K562 (cell line): ENCODE measurements around the gene KLRF2. TPM values are rescaled to one million over a fixed set of nuclear protein-coding genes. Genes with fewer than 3 reads are reported as not detected.

Experiments
- ATAC-seq: fragments of 200-7000 bp; cut with Tn5 transposase; 3 replicates; pipeline ENCODE4 v1.9.1; 2020; ENCODE audit warnings: moderate library complexity
- BruUV-seq: library from RNA; stranded (reverse); fragments of 400-500 nt; replicated peaks from 2 replicates; lab custom pipeline; 2021; lab: Mats Ljungman, UMichigan
- CTCF ChIA-PET: fragments of 300-600 bp; formaldehyde crosslinking; extraction: SDS; loops from one replicate; lab custom pipeline; 2021; ENCODE audit warnings: low intra/inter-chr PET ratio; lab: Yijun Ruan, JAX
- POLR2A ChIA-PET: fragments of 300-600, 350-650 bp; sonication (Branson Sonifier 250); formaldehyde crosslinking; extraction: SDS; loops from one replicate; lab custom pipeline; 2021; ENCODE audit warnings: antibody characterized with exemption, inconsistent platforms; lab: Yijun Ruan, JAX
- DNase-seq, 4 experiments: peaks; one replicate each; pipeline versions ENCODE4 v3.0.0 to v3.0.0-alpha.2; 2011 to 2018; ENCODE audit warnings: low spot score in 3 of 4, mixed read lengths in 3 of 4; ENCODE audit errors: extremely low read depth in 1 of 4
- FAIRE-seq: peaks from 2 replicates; lab custom pipeline; 2011; peaks lifted over from hg19 to GRCh38; lab: Jason Lieb, UNC
- H2AFZ ChIP-seq: 2 replicates; pipeline ENCODE4 v1.6.0; 2011; ENCODE audit warnings: low read depth, low read length, control low read depth, inconsistent platforms
- H3K27ac ChIP-seq: fragments of 200-600 bp; 3 replicates; pipeline ENCODE4 v1.8.0; 2011; ENCODE audit warnings: low read depth, mild to moderate bottlenecking, control low read depth, inconsistent platforms, low read length, moderate library complexity, mixed read lengths; ENCODE audit errors: extremely low read depth
- H3K27me3 ChIP-seq, 2 experiments: fragments of 300-600 bp in 1 of 2; 2 replicates in 1 of 2; 3 replicates in 1 of 2; pipeline versions ENCODE4 v1.6.0 to v1.8.0; 2011; ENCODE audit warnings: inconsistent platforms in 2 of 2, low read length in 2 of 2, mild to moderate bottlenecking in 1 of 2, mixed read lengths in 1 of 2, moderate library complexity in 1 of 2; ENCODE audit not compliant: control insufficient read depth in 2 of 2, insufficient read depth in 2 of 2
- H3K36me3 ChIP-seq: fragments of 300-600 bp; 3 replicates; pipeline ENCODE4 v1.8.0; 2011; ENCODE audit warnings: mild to moderate bottlenecking, low read length, inconsistent platforms; ENCODE audit not compliant: control insufficient read depth, insufficient read depth
- H3K4me1 ChIP-seq, 2 experiments: fragments of 200-600 bp in 1 of 2; replicated peaks in 1 of 2; 2 replicates in 1 of 2; 3 replicates in 1 of 2; pipeline versions ENCODE4 v1.5.1 to v1.8.0; 2011; ENCODE audit warnings: inconsistent platforms in 2 of 2, low read length in 2 of 2, mild to moderate bottlenecking in 1 of 2, mixed read lengths in 1 of 2, moderate library complexity in 1 of 2; ENCODE audit not compliant: control insufficient read depth in 2 of 2, insufficient read depth in 2 of 2
- H3K4me2 ChIP-seq: 2 replicates; pipeline ENCODE4 v1.6.1; 2011; ENCODE audit warnings: low read length, control low read depth, inconsistent platforms, mixed read lengths; ENCODE audit not compliant: insufficient read depth
- H3K4me3 ChIP-seq: fragments of 200-600 bp; sonication (generic), shearing (Covaris generic); 2 replicates; pipeline ENCODE4 v1.5.1; 2016; ENCODE audit warnings: control low read depth, inconsistent platforms
- H3K79me2 ChIP-seq: fragments of 200-600 bp; 3 replicates; pipeline ENCODE4 v1.8.0; 2011; ENCODE audit warnings: low read length, inconsistent platforms; ENCODE audit not compliant: control insufficient read depth, insufficient read depth
- H3K9ac ChIP-seq, 2 experiments: 2 replicates each; pipeline versions ENCODE4 v1.6.0 to v1.6.1; 2011; ENCODE audit warnings: low read depth in 2 of 2, low read length in 2 of 2, control low read depth in 1 of 2, inconsistent platforms in 1 of 2, mild to moderate bottlenecking in 1 of 2, mixed read lengths in 1 of 2; ENCODE audit not compliant: insufficient read depth in 1 of 2
- H3K9me1 ChIP-seq: one replicate; pipeline ENCODE4 v1.6.0; 2011; ENCODE audit warnings: inconsistent platforms, mild to moderate bottlenecking, low read length, moderate library complexity; ENCODE audit not compliant: control insufficient read depth, insufficient read depth
- H3K9me3 ChIP-seq: replicated peaks from 2 replicates; pipeline ENCODE4 v1.5.1; 2011; ENCODE audit warnings: low read depth, low read length, inconsistent platforms; ENCODE audit not compliant: control insufficient read depth, insufficient read depth
- H4K20me1 ChIP-seq: replicated peaks from 2 replicates; pipeline ENCODE4 v1.6.1; 2011; ENCODE audit warnings: low read length, inconsistent platforms, mixed read lengths; ENCODE audit not compliant: control insufficient read depth, insufficient read depth
- ATF1 ChIP-seq, 2 experiments: fragments of 450-650 bp in 1 of 2; IDR thresholded peaks; 2 replicates each; pipeline ENCODE4 v1.6.1; 2016; ENCODE audit warnings: missing compliant biosample characterization in 1 of 2, missing genetic modification characterization in 1 of 2
- PCBP1 ChIP-seq: fragments of 200-400 bp; formaldehyde crosslinking; IDR thresholded peaks from 2 replicates; pipeline ENCODE4 v1.6.1; 2018; ENCODE audit warnings: mild to moderate bottlenecking, low read depth, low read length; ENCODE audit not compliant: poor library complexity, severe bottlenecking
- RAD21 ChIP-seq, 2 experiments: fragments of 250-450 bp in 1 of 2; fragments of 450-650 bp in 1 of 2; sonication (Bioruptor Pico) in 1 of 2; formaldehyde crosslinking in 1 of 2; IDR thresholded peaks in 1 of 2; conservative IDR thresholded peaks in 1 of 2; 2 replicates each; pipeline versions ENCODE4 v1.4.0 to v1.8.0; 2020 to 2022; ENCODE audit warnings: mild to moderate bottlenecking in 2 of 2, moderate library complexity in 1 of 2
- REST ChIP-seq, 2 experiments: fragments of 450-650 bp; formaldehyde crosslinking in 1 of 2; IDR thresholded peaks; 2 replicates each; pipeline versions ENCODE4 v1.4.0 to v1.6.1; 2014 to 2020; ENCODE audit warnings: mild to moderate bottlenecking in 2 of 2, borderline replicate concordance in 1 of 2, low read depth in 1 of 2
- SMC3 ChIP-seq: conservative IDR thresholded peaks from 2 replicates; pipeline ENCODE4 v1.6.1; 2011; ENCODE audit warnings: low read depth, low read length, improper control_type of control experiment; ENCODE audit not compliant: insufficient read depth
- ZSCAN32 ChIP-seq: fragments of 450-650 bp; formaldehyde crosslinking; IDR thresholded peaks from 2 replicates; pipeline ENCODE4 v1.4.0; 2020; ENCODE audit warnings: mild to moderate bottlenecking, moderate library complexity
- WGBS: fragments of 100-300 bp; shearing (Covaris generic); methylation state at CpG from one replicate; pipeline ENCODE4 v1.1.6; 2016; ENCODE audit warnings: low coverage, mixed read lengths; ENCODE audit not compliant: insufficient coverage; ENCODE audit errors: missing lambda C conversion rate; 5-methylcytosine and 5-hydroxymethylcytosine counted together
- in situ Hi-C: fragments of 300-500 bp; cut with MboI; formaldehyde crosslinking; loops from 4 replicates; pipeline ENCODE4 v1.15.0; 2018; ENCODE audit warnings: inconsistent platforms, mixed read lengths
- intact Hi-C: fragments of 100-400 bp; cut with micrococcal nuclease; formaldehyde crosslinking; loops from 2 replicates; pipeline ENCODE4 v1.14.2; 2022
- polyA plus RNA-seq, 8 experiments: library from polyadenylated mRNA; depleted of rRNA in 4 of 8; stranded (reverse) in 5 of 8; unstranded in 3 of 8; fragments of >200 nt; fragmentation: Nextera tagmentation in 2 of 8; fragmentation: Illumina TruSeq in 1 of 8; extraction: Ambion mirVana in 2 of 8; extraction: Trizol in 1 of 8; gene quantifications; 2 replicates each; pipeline versions ENCODE4 v1.2.1 to v1.2.3, GENCODE V29; 2011 to 2014; ENCODE audit warnings: inconsistent platforms in 1 of 8, missing spikeins in 1 of 8
- total RNA-seq, 7 experiments: library from RNA; depleted of rRNA in 6 of 7; stranded (reverse); fragments of >200 nt in 6 of 7; fragmentation: Illumina TruSeq in 2 of 7; extraction: Trizol in 2 of 7; gene quantifications; 2 replicates each; pipeline versions ENCODE4 v1.2.1 to v1.2.3, GENCODE V29; 2011 to 2021; ENCODE audit warnings: low replicate concordance in 1 of 7
- TF ChIP-seq, protein P1 (sequence below), 3 experiments: IDR thresholded peaks in 2 of 3; conservative IDR thresholded peaks in 1 of 3; 2 replicates each; pipeline ENCODE4 v1.5.1; 2011 to 2012; ENCODE audit warnings: low read length in 3 of 3, mild to moderate bottlenecking in 3 of 3, control low read depth in 2 of 3, improper control_type of control experiment in 1 of 3, inconsistent platforms in 1 of 3, low read depth in 1 of 3, mixed read lengths in 1 of 3, moderate library complexity in 1 of 3; ENCODE audit not compliant: insufficient read depth in 2 of 3

The KLRF2 gene
- total and polyA plus RNA-seq, 9 of the 15 experiments (the other 6 are each of a cell fraction or from before 2014, with no cell fraction given), result not detected

DNA sequence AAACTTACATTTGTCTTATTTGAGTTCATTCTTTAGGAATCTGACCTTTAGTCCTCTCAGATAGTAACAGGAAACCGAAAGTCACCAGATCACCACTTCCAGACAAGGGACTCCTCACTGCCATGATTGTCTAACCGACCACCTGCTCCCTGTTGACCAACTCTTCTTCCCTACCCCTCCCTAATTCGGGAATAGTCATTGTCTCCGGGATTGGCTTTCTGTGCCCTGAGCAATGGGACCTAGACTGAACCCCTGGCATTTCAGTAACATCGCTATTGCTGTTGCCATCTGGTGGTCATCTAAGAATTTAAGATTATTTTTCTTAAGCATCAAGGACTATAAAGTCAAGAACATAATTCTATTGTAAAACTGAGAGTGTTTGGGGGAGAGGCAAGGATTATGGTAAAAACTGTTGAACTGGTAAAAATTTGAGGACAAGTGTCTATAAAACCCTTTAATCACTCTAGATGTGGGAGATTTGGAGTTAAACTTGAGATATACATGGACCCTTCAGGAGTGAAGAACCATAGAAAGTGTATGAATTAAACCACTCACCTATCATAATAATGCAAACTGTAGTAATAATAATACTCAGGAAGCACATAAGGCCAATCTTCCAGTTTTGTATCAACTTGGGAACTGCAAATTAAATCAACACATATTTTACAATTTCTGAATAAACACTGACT lies 44.6 kb downstream of the KLRF2 start:
- Histone ChIP-seq H3K4me1 (no peaks in the 10 kb centered on the region), H3K27ac (no peak overlapping the region), H3K79me2 (no peaks in the 10 kb centered on the region), H4K20me1 (no peaks in the 10 kb centered on the region), H3K4me3 (no peak overlapping the region), H3K9me3 (no peaks in the 10 kb centered on the region), H3K36me3 (no peaks in the 10 kb centered on the region), H3K4me2 (no peak overlapping the region), H3K27me3 (no peaks in the 10 kb centered on the region), H3K9ac (no peak overlapping the region), H3K9me1 (no peaks in the 10 kb centered on the region), H2AFZ (peak overlapping the region; percentile 61; the same call in 1 of the 2 replicates)
- in situ Hi-C loops (loop anchor here (10.0 kb wide), 1 partner anchor 181 kb away; no protein-coding TSS in a partner anchor), intact Hi-C loops (loop anchor here (1.0 to 5.0 kb wide), 2 partner anchors 112 to 174 kb away; no protein-coding TSS in a partner anchor)
- ATAC-seq, result 0 out of 3 replicates have a peak, but pooled peaks have one; percentile 45
- DNase-seq, result peak in 2 of 4 experiments; percentile 7 to 23
- CTCF ChIA-PET, result interaction anchor here (1.1 to 1.9 kb wide), 2 partner anchors 111 to 174 kb away, joined by 3 to 5 read pairs; no protein-coding TSS in a partner anchor
- no peak for FAIRE-seq
- TF ChIP-seq ATF1 (CRISPR knock-in tag; IDR thresholded peaks at IDR 0.05) (no peak), ATF1 (tag; IDR thresholded peaks at IDR 0.05) (no peak), PCBP1 (no peak), RAD21 (CRISPR knock-in tag; conservative IDR thresholded peaks at IDR 0.05 in 1 of 2, IDR thresholded peaks at IDR 0.05 in 1 of 2) (peak; percentile 33 to 52), SMC3 (0 out of 2 replicates have a peak, but pooled peaks have one; percentile 14), ZSCAN32 (CRISPR knock-in tag) (no peak), REST (IDR thresholded peaks at IDR 0.05; ENCODE audit: borderline replicate concordance) (peak; percentile 31; the same call in 1 of the 2 replicates), REST (CRISPR knock-in tag; IDR thresholded peaks at IDR 0.05; ENCODE audit: low read depth) (no peak)
- TF ChIP-seq, protein P1, sequence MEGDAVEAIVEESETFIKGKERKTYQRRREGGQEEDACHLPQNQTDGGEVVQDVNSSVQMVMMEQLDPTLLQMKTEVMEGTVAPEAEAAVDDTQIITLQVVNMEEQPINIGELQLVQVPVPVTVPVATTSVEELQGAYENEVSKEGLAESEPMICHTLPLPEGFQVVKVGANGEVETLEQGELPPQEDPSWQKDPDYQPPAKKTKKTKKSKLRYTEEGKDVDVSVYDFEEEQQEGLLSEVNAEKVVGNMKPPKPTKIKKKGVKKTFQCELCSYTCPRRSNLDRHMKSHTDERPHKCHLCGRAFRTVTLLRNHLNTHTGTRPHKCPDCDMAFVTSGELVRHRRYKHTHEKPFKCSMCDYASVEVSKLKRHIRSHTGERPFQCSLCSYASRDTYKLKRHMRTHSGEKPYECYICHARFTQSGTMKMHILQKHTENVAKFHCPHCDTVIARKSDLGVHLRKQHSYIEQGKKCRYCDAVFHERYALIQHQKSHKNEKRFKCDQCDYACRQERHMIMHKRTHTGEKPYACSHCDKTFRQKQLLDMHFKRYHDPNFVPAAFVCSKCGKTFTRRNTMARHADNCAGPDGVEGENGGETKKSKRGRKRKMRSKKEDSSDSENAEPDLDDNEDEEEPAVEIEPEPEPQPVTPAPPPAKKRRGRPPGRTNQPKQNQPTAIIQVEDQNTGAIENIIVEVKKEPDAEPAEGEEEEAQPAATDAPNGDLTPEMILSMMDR (IDR thresholded peaks at IDR 0.05 in 2 of 3, conservative IDR thresholded peaks at IDR 0.05 in 1 of 3; ENCODE audit: insufficient read depth in 2 of 3, low read depth in 1 of 3, low read length in 3 of 3), result peak; percentile 33 to 42 (median 33); a peak in 4 of 6 replicates
- BruUV-seq, result no TSS peak
- POLR2A ChIA-PET, result no interaction called here
- 8% methylated on average over 5 of the region's 5 CpGs for WGBS
